Fibroblast of peridontal ligament (primary cell): ENCODE results near the gene NKAIN2.

ENCODE experiments used
- DNase-seq: peaks from one replicate; pipeline ENCODE4 v3.0.0-alpha.2; 2010; ENCODE audit errors: extremely low read depth

The NKAIN2 gene

DNA sequence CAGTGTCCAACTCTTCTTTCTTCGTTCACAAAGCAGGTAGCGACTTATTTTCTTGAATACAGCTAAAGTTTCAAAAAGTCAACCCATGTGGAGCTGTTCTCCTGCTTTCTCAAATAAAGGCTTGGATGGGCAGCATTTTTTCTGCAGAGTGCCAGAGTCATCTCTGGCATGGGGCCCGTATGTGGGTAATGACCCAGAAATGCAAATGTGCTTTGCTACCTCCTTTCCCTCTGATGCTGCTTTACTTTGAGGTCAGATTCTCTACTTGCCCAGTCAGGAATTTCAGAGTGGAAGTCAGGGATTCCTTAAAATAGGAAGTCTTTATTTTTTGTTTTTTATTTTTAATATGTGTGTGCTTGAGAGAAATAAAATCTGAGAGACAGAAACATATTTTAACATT, 4.9 kb downstream of the NKAIN2 start:
- no peak for DNase-seq

DNA sequence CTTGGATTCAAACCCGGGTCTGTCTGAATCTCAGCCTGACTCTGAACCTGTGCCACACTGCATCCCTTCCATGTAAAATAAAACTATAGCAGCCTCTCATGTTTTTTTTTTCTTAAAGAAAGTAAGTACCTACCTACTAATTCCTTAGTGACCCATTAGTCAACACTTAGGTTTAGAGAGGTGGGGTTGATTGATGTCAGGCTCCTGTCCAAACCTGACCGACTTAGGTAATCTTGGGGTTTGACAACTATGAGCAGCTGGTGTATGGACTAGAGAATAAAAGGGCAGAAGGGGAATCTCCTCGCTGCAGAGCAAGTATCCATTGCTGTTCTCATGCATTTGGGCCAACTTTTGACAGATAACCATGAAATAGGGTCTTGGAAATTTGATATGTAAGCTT, 6.5 kb downstream of the NKAIN2 start:
- DNase-seq = no peak

DNA sequence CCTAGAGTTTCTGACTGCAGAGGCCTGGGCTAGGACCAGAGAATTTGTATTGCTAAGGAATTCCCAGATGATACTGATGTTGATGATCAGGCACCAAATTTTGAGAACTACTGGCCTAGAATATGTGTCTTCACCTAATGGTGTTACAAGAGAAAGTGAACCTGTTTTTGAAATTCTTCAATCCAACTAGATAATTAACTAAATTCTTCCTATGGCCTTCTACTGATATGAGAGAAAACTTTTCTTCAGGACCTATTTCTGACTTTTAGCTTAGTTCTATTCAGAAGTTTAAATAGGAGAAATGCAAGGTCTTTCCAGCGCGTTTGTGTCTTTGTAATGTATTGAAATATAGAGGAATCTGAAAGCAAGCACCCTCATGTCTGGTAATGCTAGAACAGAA, 7.3 kb downstream of the NKAIN2 start:
- DNase-seq = no peak

- no peak for DNase-seq
These were observed 7.7 kb downstream of the NKAIN2 start for GRCh38 chr6:123811378-123811777.

DNA sequence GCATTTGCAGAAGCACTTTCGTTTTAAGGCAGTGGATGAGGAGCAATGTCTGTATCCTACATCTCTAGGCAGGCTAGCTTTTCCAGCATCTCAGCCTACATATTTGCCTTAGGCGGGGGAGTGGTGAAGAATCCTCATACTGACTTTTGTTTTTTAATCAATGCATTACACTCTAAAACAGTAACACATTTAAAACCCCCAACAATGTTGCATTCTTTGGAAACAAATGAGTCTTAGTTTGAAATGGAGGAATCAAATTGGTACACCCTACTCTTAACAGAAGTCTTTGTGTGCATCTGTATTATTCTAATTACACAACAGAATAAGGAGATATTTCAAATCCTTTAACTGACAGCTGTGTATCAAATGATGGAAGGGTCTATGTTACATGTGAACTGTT, 9.0 kb downstream of the NKAIN2 start:
- DNase-seq = no peak

- no peak for DNase-seq
These were observed 17.4 kb downstream of the NKAIN2 start for GRCh38 chr6:123821112-123821511.

DNA sequence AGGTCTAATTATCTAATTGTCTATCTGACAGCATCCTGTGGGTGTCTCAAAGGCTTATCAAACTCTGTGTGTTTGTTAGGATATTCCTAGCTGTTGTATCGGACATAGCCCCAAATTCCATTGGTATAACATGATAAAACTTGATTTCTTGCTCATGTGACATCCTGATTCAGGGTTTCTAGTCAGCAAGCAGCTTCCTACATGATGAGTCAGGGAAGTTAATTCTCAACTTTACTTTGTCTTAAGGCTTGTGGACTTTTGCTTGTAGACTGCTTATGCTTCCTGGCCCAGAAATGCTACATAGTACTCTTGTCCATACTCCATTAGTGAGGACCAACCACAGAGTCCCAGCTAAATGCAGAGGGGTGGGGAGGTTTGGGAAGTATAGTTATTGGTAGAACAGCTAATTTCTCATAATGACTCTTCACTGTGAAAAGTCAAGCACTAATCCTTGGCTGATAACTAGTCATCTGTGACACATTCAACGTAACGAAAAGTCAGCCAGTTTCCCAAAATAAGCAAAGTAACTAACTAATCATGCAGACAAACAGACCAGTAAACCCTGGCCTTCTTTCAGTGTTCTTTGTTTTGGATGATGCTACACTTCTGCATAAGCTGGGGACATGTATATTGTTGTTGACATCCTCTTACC, 25.8 kb downstream of the NKAIN2 start:
- peak; percentile 63 for DNase-seq

DNA sequence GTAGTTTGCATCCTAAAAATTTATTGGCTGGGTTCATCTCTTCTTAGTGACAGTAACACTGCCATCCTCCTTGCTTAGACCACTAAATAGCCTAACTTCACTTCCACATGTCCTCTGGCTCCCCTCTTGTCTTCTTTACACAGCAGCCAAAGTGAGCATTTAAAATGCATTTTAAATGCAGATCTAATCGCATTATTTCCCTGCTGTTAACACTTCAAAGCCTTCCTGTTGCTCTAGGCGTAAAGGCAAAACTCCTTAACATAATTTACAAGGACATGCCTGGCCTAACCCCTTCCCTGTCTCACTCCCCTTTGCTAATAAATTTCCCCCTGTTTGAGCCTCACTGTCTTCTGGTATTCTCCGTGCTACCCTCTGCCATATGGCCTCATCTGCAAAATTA, 26.5 kb downstream of the NKAIN2 start:
- DNase-seq = no peak

DNA sequence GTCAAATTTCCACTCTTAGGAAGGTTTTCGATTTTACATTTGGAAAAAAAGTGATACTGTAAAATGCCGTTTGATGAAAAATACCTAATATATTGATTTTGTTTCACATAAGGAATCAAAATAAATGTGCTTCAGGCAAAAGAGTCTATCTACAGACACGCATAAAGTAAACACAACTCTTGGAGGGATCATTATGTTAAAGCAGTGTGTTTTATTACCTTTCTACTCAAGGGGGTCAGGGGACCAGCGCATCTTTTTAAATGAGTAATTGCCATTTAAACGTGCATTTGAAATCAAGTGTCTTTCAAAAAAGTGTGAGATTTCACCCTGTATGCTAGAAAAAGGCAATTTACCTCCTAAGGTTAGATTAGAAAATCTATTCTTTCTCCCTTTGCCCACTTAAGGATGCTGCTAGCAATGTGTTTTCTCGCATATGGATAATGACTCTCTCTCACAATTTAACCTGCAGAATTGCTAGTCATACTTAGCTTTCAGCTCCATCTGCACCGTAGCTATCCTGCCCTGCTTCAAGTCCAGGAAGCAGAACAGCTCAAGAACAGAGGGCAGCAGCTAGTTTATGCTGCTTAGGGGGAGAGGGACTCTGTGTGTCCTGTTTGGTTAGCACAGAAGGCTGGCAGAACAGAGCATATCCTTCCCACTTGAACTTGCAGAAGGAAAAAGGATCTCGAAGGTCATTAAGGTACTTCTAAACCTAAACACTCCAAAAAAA, 35.0 kb downstream of the NKAIN2 start:
- DNase-seq = no peak

- DNase-seq = no peak
These were observed 37.6 kb downstream of the NKAIN2 start for GRCh38 chr6:123841067-123841896.

DNA sequence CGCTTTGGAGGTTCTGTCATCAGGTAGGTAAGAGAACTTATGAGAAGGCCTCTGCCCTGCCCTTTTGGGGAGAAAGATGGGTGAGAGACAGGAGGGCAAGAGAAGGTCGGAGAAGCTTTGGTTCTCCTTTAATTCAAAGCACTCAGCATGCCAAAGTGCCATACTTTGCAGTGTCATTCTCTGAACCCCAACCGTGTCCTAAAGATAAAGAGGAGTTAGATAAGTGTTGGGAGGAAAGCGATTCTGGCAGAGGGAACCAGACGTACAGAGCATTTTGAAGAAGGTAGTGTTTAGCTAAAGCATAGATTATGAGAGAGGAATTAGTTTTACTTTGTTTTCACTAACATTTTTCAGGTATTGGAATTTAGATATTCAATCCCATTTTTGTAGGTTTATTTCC, 40.3 kb downstream of the NKAIN2 start:
- DNase-seq = no peak

DNA sequence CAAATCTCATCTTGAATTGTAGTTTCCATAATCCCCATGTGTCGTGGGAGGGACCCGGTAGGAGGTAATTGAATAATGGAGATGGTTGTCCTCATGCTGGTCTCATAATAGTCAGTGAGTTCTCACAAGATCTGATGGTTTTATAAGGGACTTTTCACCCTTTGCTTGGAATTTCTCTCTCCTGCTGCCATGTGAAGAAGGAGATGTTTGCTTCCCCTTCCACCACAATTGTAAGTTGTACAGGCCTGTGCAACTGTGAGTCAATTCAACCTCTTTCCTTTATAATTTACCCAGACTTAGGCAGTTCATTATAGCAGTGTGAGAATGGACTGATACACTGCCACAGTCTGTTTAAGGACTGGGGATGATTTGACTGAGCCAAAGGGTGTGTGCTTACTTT, 44.7 kb downstream of the NKAIN2 start:
- no peak for DNase-seq

DNA sequence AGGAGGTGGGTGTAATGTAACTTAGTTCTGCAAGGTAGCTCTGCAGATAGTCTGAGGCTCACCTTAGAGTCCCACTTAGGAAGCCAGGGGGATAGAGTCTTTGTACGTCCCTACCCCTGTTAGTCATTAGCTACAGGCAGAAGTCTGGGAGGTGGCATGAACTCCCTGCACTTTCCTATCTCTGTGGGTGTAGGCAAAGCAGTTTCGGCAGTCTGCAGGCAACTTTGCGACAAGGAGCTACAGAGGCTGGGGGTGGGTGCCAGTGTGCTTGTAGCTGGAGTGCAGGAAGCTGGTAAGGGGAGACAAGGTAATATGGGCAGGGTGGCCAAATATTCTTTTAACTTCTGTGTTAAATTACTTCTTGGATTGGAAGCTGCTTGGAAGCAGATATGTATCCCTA, 45.7 kb downstream of the NKAIN2 start:
- no peak for DNase-seq

GRCh38 chr6:123850555-123850954, 46.9 kb downstream of the NKAIN2 start:
- DNase-seq = no peak

- no peak for DNase-seq
These were observed 50.5 kb downstream of the NKAIN2 start for GRCh38 chr6:123854201-123854600.

DNA sequence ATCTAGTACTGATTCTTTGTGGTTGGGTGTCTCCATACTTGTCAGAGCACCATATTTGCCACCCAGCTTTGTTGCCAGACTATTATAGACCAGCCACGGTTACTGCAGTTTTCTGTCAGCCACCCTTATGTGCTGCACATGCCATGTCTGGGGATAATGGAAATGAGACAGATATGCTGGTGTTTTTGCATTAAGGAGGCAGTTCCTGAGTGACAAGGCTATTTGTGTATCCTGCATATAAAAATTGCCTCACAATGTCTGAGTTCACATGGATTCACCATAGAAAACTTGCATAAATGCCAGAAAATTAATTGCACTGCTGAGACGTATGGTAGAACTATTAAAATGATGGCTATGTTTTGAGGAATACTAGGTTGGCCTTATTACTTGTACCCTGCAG, 51.8 kb downstream of the NKAIN2 start:
- no peak for DNase-seq

DNA sequence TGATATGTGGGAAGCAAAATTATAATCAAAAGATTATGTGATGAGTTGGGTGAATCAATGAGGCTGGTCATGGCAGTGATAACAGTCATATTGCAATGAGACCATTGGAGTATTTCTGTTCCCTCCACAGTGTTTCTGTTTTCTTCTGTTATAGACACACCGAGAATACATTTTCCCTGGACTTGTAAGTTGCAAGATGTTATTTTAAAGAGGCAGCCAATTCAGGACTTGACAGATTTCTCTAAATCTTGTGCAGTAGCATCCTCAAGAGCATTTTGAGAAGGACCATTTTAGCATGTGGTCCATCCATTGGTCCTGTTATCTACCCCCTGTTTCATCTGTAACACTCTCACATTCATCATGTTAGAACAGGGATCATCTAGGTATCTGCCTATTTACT, 55.6 kb downstream of the NKAIN2 start:
- DNase-seq = no peak

- DNase-seq = no peak
These were observed 65.7 kb downstream of the NKAIN2 start for GRCh38 chr6:123869334-123869733.

- DNase-seq = no peak
These were observed 70.3 kb downstream of the NKAIN2 start for GRCh38 chr6:123873974-123874373.

DNA sequence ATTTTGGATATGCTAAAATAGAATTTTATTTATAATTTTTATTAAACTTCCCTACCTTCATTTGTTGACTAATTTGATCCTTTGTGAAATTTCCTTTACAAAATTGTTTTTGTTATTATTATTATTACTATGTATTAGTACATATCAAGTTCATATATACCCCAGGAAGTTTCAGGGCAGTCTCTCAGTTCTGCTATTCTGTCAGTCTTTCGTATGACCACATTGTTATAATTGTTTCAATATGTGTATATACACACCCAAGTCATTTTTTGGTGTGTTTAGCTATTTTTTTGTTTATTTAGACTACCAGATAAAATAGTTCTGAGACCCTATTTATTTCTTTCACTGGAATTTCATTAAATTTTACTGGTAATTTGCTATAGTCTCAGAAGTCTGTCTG, 72.1 kb downstream of the NKAIN2 start:
- no peak for DNase-seq

DNA sequence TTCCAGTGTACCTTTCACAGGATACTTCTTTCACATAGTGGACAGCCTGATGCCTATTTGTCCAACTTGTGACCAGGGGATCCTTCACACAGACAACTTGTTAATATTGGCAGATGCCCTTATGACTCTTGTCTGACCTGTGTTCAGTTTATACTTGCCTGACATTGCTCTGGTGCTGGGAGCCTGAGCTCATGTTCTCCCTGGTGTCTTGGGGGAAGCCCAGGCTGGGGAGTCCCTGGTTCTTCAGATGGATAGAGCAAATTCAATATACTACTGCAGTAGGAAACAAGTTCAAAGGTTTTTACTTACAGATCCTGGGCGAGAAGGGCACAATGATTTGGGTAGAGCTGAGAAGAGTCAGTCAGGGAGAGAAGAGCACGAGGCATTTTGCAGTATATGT, 76.1 kb downstream of the NKAIN2 start:
- DNase-seq = no peak

GRCh38 chr6:123888771-123889513, 85.3 kb downstream of the NKAIN2 start:
- no peak for DNase-seq
